Activated CD8-positive, alpha-beta memory T cell treated with anti-CD3 and anti-CD28 coated beads, Interleukin-2, amount 50 U/mL, for 24 hours (primary cell): ENCODE measurements around the gene TRIM65.
"Not testable (repeated sequence)": the region's sequence is repeated elsewhere in the genome, so short reads cannot be mapped to it uniquely, and the experiment has no call there.

Experiments
- DNase-seq: peaks from one replicate; pipeline ENCODE4 v3.0.0-alpha.2; 2020; ENCODE audit errors: extremely low read depth

Gene TRIM65

GRCh38 chr17:75854101-75854748 is 42.5 kb downstream of the TRIM65 start:
- DNase-seq: no peak

GRCh38 chr17:75853433-75853832 is 43.3 kb downstream of the TRIM65 start:
- DNase-seq: no peak

GRCh38 chr17:75851693-75851991 is 45.1 kb downstream of the TRIM65 start:
- not testable (repeated sequence) for DNase-seq

DNA sequence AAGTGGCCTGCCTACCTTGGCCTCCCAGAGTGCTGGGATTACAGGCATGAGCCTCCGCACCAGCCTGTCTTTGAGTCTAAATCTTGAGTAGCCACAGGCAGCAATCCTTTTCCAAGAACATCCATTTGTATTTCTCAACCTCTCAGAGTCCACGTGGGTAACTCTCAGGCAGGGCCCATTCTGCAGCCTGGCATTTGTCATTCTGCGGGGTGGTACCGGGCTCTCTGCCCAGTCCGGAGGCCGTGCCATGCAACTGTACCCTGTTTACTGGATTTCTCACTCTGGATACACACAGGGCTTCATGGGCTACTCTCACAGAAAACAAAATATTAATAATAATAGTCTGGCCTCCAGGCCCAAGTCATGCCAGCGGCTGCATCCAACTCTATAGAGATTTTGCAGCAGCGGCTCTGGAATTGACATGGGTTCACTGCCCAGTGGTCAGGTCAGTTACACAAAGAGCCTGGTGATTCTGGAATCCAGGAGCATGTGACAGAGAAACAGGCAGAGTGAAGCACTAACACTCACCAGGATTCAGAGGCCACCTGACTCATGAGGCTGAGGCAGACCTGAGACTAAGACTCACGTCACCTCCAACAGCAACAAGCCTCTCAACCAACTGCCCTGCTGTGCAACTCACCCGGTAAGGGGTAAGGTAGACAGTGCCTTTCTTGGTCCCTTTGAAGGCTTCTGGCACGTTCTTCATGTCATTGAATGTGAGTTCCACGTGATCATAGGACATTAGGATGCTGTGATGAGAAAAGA is 45.6 kb downstream of the TRIM65 start:
- DNase-seq: no peak

GRCh38 chr17:75849724-75850123 is 47.0 kb downstream of the TRIM65 start:
- DNase-seq: no peak

DNA sequence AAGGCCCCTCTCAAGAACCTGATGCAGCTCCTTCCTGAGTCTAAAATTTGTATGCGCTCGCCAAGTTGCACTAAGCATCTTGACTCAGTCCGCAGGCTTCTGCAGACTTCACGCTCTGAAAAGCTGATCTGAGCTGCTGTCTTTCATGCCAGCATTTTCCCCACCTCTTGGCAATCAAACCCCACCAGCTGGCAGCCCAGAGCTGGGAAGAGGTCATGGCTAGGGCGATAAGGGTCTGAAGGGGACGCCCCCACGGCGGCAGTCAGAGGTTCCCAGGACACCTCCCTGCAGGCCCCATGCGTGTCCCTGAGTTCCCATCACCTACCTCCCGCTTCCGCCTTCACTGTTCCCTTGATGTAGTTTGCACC is 47.5 kb downstream of the TRIM65 start:
- no peak for DNase-seq

DNA sequence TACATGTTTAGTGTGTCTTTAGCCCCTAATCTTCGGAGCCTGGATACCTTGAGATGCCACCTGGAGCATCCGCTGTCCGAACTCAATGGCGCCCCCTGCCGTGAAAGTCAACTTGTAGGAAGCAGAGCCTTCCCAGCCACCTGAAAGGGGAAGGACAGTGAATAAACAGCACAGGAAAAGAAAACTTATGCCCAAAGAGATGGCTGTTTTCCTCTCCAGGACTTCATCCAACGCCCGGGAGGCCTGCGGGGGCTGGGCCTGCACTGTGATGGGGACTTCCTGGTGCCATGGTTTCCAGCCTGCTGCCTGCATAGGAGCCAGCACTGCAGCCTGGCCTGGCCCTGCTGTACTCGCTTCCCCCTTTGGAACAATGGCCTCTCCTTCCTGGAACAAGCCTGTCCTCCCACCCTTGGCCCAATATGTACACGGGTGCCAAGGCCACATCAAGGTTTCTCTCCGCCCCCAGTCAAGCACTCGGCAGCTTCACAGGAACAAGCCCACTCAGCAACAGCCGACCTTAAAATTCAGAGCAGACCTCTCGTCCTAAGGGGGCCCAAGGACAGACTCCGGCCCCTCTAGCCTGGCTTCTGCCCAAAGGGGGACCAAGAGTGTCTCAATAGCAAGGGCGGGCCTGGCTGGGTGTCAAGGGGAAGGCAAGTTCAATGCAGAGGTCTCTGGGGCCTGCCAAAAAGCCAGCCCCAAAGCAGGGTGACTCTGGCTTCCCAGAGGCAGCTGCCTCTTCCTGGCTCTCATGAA is 48.0 kb downstream of the TRIM65 start:
- peak; percentile 63 for DNase-seq

DNA sequence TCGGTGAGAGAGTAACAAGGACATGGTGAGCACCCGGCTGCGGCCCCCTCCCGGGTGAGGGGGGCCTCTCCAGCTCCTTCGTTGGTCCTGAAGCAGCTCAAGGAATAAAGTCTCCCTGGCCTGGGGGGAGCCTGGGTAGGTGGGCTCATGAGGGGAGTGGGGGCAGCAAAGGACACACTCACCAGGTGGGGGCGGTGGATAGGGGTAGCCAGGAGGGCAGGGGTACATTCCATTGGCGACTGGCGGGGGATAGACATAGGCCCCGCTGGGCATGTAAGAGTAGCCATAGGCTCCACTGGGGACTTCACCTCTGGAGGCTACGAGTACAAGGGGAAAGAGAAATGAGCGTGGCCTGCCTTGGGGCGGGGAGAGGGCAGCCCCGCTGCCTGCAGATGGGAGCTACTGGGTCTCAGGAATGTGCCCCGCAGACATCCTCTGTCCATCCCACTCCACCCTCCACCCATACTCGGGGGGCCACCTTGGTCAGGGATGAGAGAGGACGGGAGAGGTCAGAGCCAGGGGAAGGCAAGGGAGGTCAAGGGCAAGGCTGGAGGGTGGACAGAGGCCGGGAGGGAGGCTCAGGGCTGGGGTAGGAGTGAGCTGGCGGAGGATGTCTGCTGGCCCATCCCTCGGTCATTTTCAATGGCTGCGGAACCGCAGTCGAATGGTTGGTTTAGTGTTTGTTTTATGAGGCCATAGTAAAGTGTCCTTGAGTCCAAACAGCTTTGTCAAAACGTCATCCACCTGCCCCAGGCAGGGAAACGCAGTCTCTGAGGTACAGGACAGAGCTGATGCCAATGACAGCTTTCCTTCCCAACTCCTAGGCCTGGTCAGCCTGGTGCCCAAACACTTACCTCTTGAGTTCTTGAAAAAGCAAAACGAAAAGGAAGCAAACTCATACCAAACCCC is 48.9 kb downstream of the TRIM65 start:
- no peak for DNase-seq

DNA sequence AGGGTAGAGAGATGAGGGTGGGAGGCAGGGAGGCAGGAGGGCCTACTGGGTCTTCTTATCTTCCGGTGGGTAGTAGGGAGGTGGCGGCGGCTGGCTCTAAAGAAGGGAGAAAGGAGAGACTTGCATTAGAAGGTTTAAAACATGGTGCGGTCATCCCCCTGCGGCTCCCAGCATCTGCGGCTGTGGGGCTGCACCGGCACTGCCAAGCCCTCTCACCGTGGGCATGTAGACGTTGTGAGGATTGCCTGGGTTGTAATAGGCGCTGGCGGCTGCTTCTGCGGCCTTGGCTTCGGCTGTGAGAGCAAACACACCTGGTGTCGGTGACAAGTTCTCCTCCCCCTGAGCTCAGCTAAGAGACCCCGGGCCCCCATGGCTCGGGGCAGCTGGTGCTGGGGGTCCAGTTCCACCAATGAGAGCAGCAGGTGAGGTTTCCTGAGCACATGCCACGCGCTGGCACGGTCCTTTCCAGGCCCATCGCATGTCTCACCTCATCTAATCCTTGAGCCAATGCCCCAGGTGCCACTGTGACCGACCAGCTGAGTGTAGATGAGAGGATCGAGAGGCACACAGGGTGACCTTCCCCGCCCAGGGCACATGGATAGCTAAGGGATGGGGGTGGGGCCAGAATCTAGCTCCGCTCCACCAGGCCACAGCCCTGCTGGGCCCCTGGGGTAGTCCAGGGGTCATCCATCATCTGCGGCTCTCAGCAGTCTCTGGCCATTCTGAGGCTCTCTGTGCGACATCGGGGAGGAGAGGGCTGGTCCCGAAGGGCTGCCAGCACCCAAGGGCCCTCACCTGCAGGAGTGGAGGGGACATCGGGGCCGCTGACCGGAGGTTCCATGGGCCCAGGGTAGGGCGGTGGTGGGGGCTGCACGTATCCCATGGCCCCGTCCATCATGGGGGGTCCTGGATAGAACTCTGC is 49.8 kb downstream of the TRIM65 start:
- DNase-seq: no peak

- DNase-seq: no peak
These were observed 50.6 kb downstream of the TRIM65 start for GRCh38 chr17:75845933-75846691.

GRCh38 chr17:75845058-75845711 is 51.6 kb downstream of the TRIM65 start:
- no peak for DNase-seq

DNA sequence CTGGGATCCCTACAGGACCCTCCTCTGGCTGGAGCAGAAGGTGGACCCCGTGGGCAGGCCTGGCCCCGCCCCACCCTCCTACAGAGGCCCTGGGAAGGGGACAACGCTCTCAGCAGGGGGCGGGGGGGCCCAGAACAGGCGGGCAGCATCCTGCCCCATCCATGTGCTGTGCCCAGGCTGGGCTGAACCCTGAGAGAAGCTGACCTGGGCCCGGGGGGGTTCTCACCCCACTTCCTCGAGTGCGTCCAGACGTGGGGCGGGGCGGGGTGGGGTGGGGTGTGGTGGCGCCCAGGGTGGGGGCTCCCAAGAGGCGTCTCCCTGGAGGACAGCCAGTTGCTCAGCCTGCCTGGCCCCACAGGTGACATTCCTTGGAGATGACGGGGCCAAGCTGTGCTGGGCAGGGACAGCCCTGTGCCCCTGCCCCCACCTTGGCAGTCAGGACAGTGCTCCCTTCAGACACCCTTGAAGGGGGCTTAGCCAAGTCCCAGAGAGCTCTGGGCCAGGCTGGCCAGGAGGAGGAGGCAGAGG is 52.2 kb downstream of the TRIM65 start:
- DNase-seq: no peak

DNA sequence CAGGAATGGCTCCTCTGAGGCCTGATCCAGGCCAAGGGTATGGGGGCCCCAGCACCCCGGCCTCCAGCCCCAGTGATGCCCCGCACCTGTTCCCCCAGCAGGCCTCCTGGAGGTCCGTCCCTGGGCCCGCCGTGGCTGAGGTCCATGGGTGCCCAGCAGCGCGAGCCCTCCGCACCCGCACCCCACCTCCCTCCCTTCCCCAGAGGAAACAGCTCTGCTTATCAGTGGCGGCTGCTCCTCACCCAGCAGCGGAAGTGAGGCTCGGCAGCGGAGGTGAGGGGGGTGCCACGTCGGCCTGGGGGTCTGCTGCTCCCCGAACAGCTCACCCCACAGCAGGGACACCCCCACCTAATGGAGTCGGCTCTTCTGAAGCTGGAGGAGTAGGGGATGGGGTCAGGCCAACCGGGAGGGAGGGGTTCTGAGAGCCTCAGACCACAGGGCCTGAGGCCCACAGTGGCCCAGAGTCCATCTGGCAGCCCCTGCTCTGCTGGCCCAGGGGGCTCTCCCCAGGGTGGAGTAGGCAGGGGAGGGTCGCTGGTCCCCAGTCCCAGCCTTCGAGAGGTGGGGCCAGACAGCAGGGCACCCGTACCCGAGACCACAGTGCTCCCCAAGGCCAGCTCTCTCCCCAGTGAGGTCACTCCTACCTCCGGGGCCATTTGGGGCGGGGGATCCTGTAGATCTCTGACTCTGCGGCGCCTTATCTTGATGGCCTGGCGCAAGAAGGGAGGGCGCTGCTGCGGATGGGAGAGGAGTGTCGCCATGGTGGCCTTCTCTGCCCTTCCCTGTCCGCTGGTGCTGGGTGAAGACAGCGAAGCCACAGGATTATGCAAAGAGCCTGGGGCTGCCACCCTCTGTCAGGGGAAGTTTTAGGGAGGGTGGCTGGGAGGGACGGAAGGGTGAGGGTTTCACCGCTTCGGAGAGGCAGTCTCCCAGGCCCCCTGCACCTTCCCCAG is 52.9 kb downstream of the TRIM65 start, which contains the start of gene UNC13D:
UNC13D (minus strand) TSS at position 828 of the 953 bp plus-strand sequence; CDS start at position 761, 67 bp downstream.
- DNase-seq: no peak

DNA sequence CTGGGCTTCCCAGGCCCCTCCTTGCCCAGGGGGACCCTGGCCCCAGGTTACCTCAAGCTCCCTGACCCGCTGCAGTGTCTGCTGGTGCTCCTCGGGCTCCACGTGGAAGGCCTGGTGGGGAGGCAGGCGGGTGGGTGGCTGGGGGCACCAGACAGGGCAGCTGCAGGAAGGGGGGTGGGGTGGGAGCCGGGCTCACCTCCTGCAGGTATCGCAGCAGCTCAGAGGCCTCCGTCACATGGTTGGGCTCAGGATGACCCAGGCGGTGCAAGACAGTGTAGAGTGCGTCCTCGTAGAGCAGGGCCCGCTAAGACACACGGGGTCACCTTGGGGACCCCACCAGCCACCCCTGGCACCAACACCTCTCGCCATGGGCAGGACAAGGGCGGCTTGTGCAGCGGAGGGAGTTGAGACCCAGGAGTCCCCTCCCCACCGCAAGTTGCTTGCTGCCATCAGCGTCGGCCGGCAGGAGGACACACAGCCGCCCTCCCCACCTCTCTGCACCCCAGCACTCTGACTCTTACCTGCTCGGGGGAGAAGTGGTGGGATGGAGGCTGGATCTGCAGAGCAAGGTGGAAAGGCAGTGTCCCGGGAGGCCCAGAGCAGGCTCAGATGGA is 53.7 kb downstream of the TRIM65 start:
- DNase-seq: no peak

- DNase-seq: no peak
These were observed 54.3 kb downstream of the TRIM65 start for GRCh38 chr17:75842411-75842810.

- no peak for DNase-seq
These were observed 56.0 kb downstream of the TRIM65 start for GRCh38 chr17:75840799-75841164.

- no peak for DNase-seq
These were observed 56.6 kb downstream of the TRIM65 start for GRCh38 chr17:75839942-75840798.
